GM12878 (cell line): ENCODE measurements around the gene HERC6. TPM values are rescaled to one million over a fixed set of nuclear protein-coding genes. Genes with fewer than 3 reads are reported as not detected.

Experiments
- BACH1 ChIP-seq: fragments of 450-650 bp; IDR thresholded peaks from 2 replicates; pipeline ENCODE4 v1.6.1; 2017; ENCODE audit warnings: mild to moderate bottlenecking, borderline replicate concordance
- BCL11A ChIP-seq: IDR thresholded peaks from 2 replicates; pipeline ENCODE4 v1.6.1; 2011; ENCODE audit warnings: low read depth, low read length
- CHD4 ChIP-seq: fragments of 200-600 bp; sonication (generic); IDR thresholded peaks from 2 replicates; pipeline ENCODE4 v1.6.1; 2016; ENCODE audit warnings: mild to moderate bottlenecking
- CTCF ChIP-seq, 3 experiments: IDR thresholded peaks in 2 of 3; conservative IDR thresholded peaks in 1 of 3; 2 replicates each; pipeline ENCODE4 v1.5.1; 2011; ENCODE audit warnings: low read depth in 3 of 3, low read length in 3 of 3, mild to moderate bottlenecking in 3 of 3, control low read depth in 2 of 3, moderate library complexity in 2 of 3, inconsistent platforms in 1 of 3, mixed read lengths in 1 of 3; ENCODE audit not compliant: control insufficient read depth in 2 of 3, insufficient read depth in 1 of 3; ENCODE audit errors: extremely low read depth in 1 of 3
- EZH2 ChIP-seq: IDR thresholded peaks from 2 replicates; pipeline ENCODE4 v1.6.1; 2012; ENCODE audit warnings: low read depth, mild to moderate bottlenecking, control low read depth, inconsistent platforms, low read length, borderline replicate concordance; ENCODE audit not compliant: control insufficient read depth
- IKZF2 ChIP-seq, 2 experiments: fragments of 450-650 bp; IDR thresholded peaks; 2 replicates each; pipeline ENCODE4 v1.6.1; 2017; ENCODE audit warnings: mild to moderate bottlenecking in 2 of 2, moderate library complexity in 2 of 2
- KLF5 ChIP-seq: fragments of 450-650 bp; IDR thresholded peaks from 2 replicates; pipeline ENCODE4 v1.6.1; 2014; ENCODE audit warnings: mild to moderate bottlenecking; ENCODE audit not compliant: partially characterized antibody
- NR2F1 ChIP-seq: fragments of 450-650 bp; conservative IDR thresholded peaks from 2 replicates; pipeline ENCODE4 v1.6.1; 2017; ENCODE audit warnings: mild to moderate bottlenecking
- POLR2A ChIP-seq: IDR thresholded peaks from 2 replicates; pipeline ENCODE4 v1.6.1; 2011; ENCODE audit warnings: low read depth, mild to moderate bottlenecking, low read length
- RB1 ChIP-seq: fragments of 450-650 bp; formaldehyde crosslinking; IDR thresholded peaks from 2 replicates; pipeline ENCODE4 v1.6.1; 2017; ENCODE audit warnings: mild to moderate bottlenecking, borderline replicate concordance
- RELA ChIP-seq: fragments of 450-650 bp; IDR thresholded peaks from 2 replicates; pipeline ENCODE4 v1.8.0; 2014; ENCODE audit warnings: borderline replicate concordance; ENCODE audit not compliant: partially characterized antibody
- RELB ChIP-seq: fragments of 450-650 bp; IDR thresholded peaks from 2 replicates; pipeline ENCODE4 v1.6.1; 2017; ENCODE audit warnings: low read depth, mild to moderate bottlenecking, moderate library complexity
- REST ChIP-seq: IDR thresholded peaks from 2 replicates; pipeline ENCODE4 v1.6.1; 2012; ENCODE audit warnings: mild to moderate bottlenecking, low read depth, low read length
- SIN3A ChIP-seq: IDR thresholded peaks from 2 replicates; pipeline ENCODE4 v1.6.1; 2012; ENCODE audit warnings: low read depth, low read length, improper control_type of control experiment
- STAT1 ChIP-seq: fragments of 450-650 bp; conservative IDR thresholded peaks from 2 replicates; pipeline ENCODE4 v1.6.1; 2014; ENCODE audit warnings: antibody characterized with exemption, mild to moderate bottlenecking
- TCF3 ChIP-seq: IDR thresholded peaks from 2 replicates; pipeline ENCODE4 v1.6.1; 2012; ENCODE audit warnings: low read depth, mild to moderate bottlenecking, low read length, borderline replicate concordance; ENCODE audit not compliant: insufficient read depth
- YY1 ChIP-seq: IDR thresholded peaks from 2 replicates; pipeline ENCODE4 v1.6.1; 2011; ENCODE audit warnings: low read depth, mild to moderate bottlenecking, low read length
- ZBTB33 ChIP-seq: fragments of 450-650 bp; IDR thresholded peaks from 2 replicates; pipeline ENCODE4 v1.6.1; 2017; ENCODE audit warnings: mild to moderate bottlenecking
- polyA plus RNA-seq, 11 experiments: library from polyadenylated mRNA; depleted of rRNA in 4 of 11; unstranded in 6 of 11; stranded (reverse) in 5 of 11; fragments of >200 nt; fragmentation: Nextera tagmentation in 4 of 11; fragmentation: Illumina TruSeq in 1 of 11; extraction: Ambion mirVana in 4 of 11; extraction: Trizol in 1 of 11; gene quantifications; 1 replicate in 1 of 11; 2 replicates in 10 of 11; pipeline versions ENCODE4 v1.2.1 to v1.2.3, GENCODE V29; 2011 to 2016; ENCODE audit warnings: inconsistent platforms in 2 of 11, missing spikeins in 2 of 11, low read depth in 1 of 11
- total RNA-seq, 4 experiments: library from RNA; depleted of rRNA in 3 of 4; stranded (reverse); fragments of >200 nt in 3 of 4; fragmentation: Illumina TruSeq in 1 of 4; extraction: Trizol in 1 of 4; gene quantifications; 2 replicates each; pipeline versions ENCODE4 v1.2.1 to v1.2.3, GENCODE V29; 2013 to 2021

The HERC6 gene
- total and polyA plus RNA-seq, 10 of the 15 experiments (the other 5 are each of a cell fraction or from before 2014, with no cell fraction given): 1.7 to 26.4 (median 5.9) TPM

- TF ChIP-seq ZBTB33 (no peak), RELB (peak; percentile 68; the same call in 1 of the 2 replicates), BACH1 (peak; percentile 52; the same call in 1 of the 2 replicates), BCL11A (peak; percentile 40; the same call in 1 of the 2 replicates), SIN3A (peak; percentile 58; the same call in 1 of the 2 replicates), POLR2A (peak; percentile 78), RELA (peak; percentile 47), IKZF2 (IDR thresholded peaks at IDR 0.05) (peak; percentile 94 to 96), CTCF (IDR thresholded peaks at IDR 0.05 in 2 of 3, conservative IDR thresholded peaks at IDR 0.05 in 1 of 3; ENCODE audit: control insufficient read depth in 2 of 3, extremely low read depth in 1 of 3, insufficient read depth in 1 of 3, low read depth in 3 of 3, low read length in 3 of 3) (peak; percentile 69 to 83 (median 70)), TCF3 (0 out of 2 replicates have a peak, but pooled peaks have one; percentile 22), EZH2 (no peak), CHD4 (0 out of 2 replicates have a peak, but pooled peaks have one; percentile 25), RB1 (peak; percentile 76; the same call in 1 of the 2 replicates), KLF5 (peak; percentile 65), REST (no peak), YY1 (peak; percentile 69), STAT1 (0 out of 2 replicates have a peak, but pooled peaks have one; percentile 63), NR2F1 (peak; percentile 89)
Measured at GRCh38 chr4:88378691-88379559, at the start of gene HERC6 (continued).
